Retinal pigment epithelial cell (primary cell): ENCODE measurements around the gene IGF1.

Experiments used
- DNase-seq: peaks from one replicate; pipeline ENCODE4 v3.0.0-alpha.2; 2010; ENCODE audit warnings: low read depth
- H3K4me3 ChIP-seq: 2 replicates; pipeline ENCODE4 v1.5.1; 2011; ENCODE audit warnings: mild to moderate bottlenecking, low read length, control low read depth, moderate library complexity
- CTCF ChIP-seq: conservative IDR thresholded peaks from 2 replicates; pipeline ENCODE4 v1.5.1; 2011; ENCODE audit warnings: low read depth, low read length, control low read depth, inconsistent platforms

The IGF1 gene

GRCh38 chr12:102388469-102388868, 91.9 kb downstream of the IGF1 start:
- TF ChIP-seq CTCF, result no peak
- no peak overlapping the region for H3K4me3 ChIP-seq
- no peak for DNase-seq

DNA sequence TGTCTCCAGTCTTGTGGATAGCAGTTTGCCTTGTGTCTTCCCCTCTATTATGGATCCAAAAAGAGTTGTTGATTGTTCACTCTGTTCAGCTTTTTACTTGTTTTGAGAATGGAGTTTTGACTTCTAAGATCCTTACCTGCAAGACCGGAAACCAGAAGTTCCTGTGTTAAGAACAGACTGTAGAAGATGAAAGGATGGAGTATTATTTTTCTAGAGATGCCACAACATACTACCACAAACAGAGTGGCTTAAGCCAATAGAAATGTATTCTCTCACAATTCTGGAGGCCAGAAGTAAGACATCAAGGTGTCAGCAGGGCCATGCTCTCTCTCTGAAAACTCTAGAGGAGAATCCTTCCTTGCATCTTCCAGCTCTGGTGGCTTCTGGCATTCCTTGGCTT, 95.0 kb downstream of the IGF1 start:
- no peak for DNase-seq
- no peak overlapping the region for H3K4me3 ChIP-seq
- no peak for TF ChIP-seq CTCF

GRCh38 chr12:102379346-102380162, 100.8 kb downstream of the IGF1 start:
- no peak overlapping the region for H3K4me3 ChIP-seq
- no peak for TF ChIP-seq CTCF
- no peak for DNase-seq

- no peak overlapping the region for H3K4me3 ChIP-seq
- DNase-seq, result no peak
- no peak for TF ChIP-seq CTCF
Measured at GRCh38 chr12:102376781-102377180, 103.6 kb downstream of the IGF1 start.

DNA sequence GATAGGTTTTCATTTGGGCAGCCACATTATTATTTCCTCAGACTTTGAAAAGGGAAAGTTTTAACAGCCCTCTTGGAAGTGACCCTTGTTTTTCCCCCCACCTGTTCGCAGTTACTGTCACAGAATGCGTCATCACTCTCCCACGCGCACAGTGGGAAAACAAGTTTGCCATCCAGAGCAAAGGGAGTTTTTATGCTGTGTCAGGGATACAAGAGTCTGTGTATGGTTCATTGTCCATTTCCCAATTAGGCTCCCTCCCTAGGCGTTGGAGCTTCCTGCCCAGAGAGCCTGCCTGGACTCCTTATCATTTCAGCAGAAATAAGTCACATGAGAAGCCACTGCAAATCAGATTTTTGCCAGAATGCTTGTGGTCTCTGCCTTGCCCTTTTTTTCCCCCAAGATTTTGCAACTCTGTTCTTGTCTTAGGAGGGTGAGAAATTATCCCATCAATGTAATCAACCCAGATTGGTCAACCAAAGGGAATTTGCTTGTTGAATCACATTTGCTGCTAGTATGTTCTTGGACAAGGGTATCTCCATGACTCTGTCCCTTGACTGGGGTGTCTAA, 104.1 kb downstream of the IGF1 start:
- H3K4me3 ChIP-seq, result no peak overlapping the region
- no peak for DNase-seq
- TF ChIP-seq CTCF, result no peak

GRCh38 chr12:102374190-102374589, 106.2 kb downstream of the IGF1 start:
- DNase-seq, result no peak
- H3K4me3 ChIP-seq, result no peak overlapping the region
- TF ChIP-seq CTCF, result no peak

GRCh38 chr12:102372087-102372486, 108.3 kb downstream of the IGF1 start:
- no peak for TF ChIP-seq CTCF
- H3K4me3 ChIP-seq, result no peak overlapping the region
- no peak for DNase-seq
